HG03457 (cell line): ENCODE results near the gene CHTF18.

Experiments
- ATAC-seq: cut with Tn5 transposase; IDR thresholded peaks from one replicate; pipeline ENCODE4 v1.9.1; 2021; ENCODE audit warnings: moderate number of reproducible peaks; ENCODE audit not compliant: unreplicated experiment

The CHTF18 gene

GRCh38 chr16:760065-760464, 28.4 kb upstream of the CHTF18 start:
- ATAC-seq, result no peak

- ATAC-seq, result no peak
These were observed 27.7 kb upstream of the CHTF18 start, which contains the start of gene MSLN for GRCh38 chr16:760545-761343. Gene MSLN, plus strand, starts transcription at chr16:760734. Its CDS starts 1,947 bp downstream, at chr16:762681.

GRCh38 chr16:761625-762513, 26.6 kb upstream of the CHTF18 start:
- ATAC-seq, result no peak

GRCh38 chr16:762595-763268, 25.7 kb upstream of the CHTF18 start:
- no peak for ATAC-seq

GRCh38 chr16:763369-764183, 24.8 kb upstream of the CHTF18 start:
- no peak for ATAC-seq

DNA sequence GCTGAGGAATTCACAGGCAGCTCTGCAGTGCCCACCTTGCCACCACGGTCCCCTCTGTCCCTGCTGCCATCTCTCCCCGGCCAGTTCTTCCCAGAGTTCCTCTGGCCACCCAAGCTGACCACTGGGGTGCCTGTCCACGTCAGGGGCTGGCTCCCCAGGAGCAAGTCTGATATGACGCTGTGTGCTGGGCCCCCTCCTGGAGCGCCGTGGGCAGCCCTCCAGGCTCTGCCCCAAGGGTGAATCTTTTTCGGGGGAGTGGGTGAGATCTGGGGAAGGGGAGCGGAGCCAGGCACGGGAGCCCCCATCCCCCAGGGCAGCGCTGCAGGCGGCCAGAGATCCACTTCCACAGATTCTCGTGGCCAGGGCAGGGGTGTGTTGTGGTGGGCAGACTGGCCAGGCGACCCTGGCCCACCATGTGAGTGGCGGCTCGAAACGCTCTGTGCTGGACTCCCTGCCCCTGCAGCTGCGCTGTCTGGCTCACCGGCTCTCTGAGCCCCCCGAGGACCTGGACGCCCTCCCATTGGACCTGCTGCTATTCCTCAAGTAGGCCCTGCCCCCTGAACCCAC, 24.2 kb upstream of the CHTF18 start:
- no peak for ATAC-seq

DNA sequence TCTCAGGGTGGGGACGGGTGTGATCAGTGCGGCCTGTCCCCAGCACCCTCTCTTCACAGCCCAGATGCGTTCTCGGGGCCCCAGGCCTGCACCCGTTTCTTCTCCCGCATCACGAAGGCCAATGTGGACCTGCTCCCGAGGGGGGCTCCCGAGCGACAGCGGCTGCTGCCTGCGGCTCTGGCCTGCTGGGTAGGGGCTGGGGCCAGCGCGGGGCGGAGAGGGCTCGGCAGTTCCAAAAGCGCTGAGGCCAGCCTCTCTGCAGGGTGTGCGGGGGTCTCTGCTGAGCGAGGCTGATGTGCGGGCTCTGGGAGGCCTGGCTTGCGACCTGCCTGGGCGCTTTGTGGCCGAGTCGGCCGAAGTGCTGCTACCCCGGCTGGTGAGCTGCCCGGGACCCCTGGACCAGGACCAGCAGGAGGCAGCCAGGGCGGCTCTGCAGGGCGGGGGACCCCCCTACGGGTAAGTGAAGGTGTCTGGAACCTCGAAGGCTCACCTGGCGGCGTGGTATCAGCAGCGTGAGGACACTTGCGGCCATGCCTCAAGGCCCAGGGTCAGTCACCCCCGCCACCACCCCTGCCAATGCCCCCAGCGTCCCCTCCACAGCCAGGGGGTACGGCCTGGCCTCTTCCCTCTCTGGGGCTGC, 23.5 kb upstream of the CHTF18 start:
- ATAC-seq, result no peak

- ATAC-seq, result no peak
These were observed 22.9 kb upstream of the CHTF18 start for GRCh38 chr16:765488-765865.

GRCh38 chr16:766008-766819, 22.2 kb upstream of the CHTF18 start:
- ATAC-seq, result no peak

DNA sequence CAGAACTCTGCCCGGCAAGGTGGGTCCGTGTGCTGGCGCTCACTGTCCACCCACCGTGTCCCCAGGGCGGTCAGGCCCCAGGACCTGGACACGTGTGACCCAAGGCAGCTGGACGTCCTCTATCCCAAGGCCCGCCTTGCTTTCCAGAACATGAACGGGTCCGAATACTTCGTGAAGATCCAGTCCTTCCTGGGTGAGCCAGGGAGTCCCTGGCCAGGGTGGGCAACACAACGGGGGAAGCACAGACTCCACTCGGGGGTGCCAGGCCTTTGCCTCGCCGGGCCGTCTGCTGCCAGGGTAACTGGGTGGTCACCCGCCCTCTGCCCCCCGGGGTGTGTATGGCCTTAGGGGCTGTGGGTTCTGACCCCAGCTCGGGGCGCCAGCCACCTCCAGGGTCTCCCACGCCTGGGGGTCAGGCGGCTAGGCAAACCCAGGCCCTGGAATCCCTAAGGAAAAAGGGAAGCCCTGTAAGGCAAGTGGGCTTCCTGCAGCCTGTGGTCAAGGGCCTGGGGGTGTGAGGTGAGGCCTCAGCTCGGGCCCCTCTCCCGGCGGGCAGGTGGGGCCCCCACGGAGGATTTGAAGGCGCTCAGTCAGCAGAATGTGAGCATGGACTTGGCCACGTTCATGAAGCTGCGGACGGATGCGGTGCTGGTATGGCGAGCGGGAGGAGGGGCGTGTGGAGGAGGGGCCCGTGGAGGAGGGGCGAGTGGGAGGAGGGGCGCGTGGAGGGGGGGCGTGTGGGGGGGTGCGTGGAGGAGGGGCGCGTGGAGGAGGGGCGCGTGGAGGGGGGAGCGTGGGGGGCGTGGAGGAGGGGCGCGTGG, 21.4 kb upstream of the CHTF18 start:
- ATAC-seq, result no peak

DNA sequence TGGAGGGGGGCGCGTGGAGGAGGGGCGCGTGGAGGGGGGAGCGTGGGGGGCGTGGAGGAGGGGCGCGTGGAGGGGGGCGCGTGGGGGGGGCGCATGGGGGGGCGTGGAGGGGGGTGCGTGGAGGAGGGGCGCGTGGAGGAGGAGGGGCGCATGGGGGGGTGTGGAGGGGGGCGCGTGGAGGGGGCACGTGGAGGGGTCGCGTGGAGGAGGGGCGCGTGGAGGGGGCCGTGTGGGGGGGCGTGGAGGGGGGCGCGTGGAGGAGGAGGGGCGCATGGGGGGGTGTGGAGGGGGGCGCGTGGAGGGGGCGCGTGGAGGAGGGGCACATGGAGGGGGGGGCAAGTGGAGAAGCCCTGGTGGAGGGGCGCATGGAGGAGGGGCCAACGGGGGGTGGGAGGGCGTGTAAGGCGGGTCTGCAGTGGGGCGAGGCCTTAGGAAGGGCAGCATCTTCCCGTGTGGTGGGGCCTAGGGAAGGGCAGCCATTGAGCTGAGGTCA, 20.6 kb upstream of the CHTF18 start:
- ATAC-seq, result no peak

DNA sequence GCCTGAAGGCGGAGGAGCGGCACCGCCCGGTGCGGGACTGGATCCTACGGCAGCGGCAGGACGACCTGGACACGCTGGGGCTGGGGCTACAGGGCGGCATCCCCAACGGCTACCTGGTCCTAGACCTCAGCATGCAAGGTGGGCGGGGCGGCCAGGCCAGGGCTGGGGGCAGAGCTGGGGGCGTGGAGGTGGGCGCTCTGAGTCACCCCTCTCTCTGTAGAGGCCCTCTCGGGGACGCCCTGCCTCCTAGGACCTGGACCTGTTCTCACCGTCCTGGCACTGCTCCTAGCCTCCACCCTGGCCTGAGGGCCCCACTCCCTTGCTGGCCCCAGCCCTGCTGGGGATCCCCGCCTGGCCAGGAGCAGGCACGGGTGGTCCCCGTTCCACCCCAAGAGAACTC, 20.0 kb upstream of the CHTF18 start:
- no peak for ATAC-seq

DNA sequence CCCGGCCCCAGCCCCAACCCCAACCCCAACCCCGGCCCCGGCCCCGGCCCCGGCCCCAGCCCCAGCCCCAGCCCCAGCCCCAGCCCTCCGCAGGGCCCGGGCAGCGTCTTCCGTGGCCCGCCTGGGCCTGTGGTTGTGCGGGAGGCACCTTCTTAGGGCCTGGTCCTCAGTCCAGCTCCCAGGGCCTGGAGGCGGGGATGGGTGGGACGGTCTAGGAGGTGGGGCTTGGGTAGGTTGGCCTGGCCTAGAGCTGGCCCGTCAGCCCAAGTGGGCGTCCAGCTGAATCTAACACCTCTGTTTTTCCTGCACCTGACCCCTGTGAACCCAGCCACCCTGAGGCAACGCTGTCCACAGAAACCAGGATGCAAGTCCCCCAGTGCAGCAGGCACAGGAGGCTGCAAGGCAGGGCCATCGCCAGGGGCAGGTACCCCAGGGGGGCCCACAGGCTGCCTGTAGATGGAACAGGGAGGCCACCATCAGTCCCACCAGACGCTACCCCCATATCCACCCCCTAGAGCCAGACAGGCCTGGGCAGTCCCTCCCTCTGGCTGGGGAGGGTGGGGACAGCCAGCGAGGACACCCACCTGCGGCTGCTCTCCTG, 19.1 kb upstream of the CHTF18 start:
- ATAC-seq, result no peak

DNA sequence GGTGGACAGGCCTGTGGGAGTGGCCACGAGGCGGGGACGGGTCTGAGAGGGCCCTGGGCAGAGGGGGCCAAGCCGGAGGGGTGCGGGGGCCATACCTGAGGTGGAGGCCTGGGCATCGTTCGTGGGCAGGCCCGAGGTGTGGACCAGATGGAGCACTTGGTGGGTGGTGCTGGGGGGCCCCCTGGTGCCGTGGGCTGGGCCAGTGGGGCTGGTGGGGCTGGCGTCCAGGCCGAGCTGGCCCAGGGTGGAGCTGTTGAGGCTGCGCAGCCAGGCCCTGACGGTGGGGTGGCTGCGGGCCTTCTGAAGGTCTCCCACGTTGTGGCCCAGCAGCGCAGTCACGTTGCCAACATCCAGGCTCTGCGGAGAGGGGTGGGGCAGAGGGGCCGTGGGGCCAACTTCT, 18.5 kb upstream of the CHTF18 start:
- no peak for ATAC-seq

DNA sequence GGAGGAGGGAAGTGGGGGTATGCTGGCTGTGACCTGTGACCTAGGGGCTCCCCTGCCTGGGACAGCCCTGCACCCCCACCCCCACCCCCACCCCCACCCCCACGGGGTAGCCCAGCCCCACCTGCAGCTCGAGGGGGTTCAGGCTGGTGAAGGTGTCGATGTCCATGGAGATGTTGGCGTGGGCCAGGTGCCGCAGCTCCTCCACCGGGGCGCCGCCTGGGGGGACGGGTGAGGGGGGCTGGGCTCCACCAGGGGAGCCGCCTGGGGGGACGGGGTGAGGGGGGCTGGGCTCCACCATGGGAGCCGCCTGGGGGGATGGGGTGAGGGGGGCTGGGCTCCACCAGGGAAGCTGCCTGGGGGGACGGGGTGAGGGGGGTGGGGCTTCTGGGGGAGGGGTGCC, 18.0 kb upstream of the CHTF18 start:
- no peak for ATAC-seq

DNA sequence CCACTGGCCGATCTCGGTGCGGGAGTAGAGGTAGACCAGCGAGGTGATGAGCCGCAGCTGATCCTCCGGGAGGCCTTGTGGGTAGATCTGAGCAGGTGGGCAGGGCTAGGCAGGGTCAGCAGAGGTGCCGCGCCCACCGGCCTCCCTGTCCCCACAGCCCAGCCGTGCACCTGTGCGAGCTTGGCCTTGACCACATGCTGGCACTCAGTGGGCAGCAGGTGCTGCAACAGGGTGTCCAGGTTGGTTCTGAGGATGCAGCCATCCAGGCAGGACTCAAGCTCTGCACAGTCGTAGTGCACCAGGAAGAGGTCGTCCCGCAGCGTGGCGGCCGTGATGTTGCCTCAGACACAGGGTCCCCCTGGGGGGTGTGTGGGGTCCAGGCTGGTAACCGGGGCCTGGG, 15.5 kb upstream of the CHTF18 start:
- ATAC-seq, result no peak
